IMR-90 (cell line): Measurements from ENCODE around the gene ROM1. TPM values are rescaled to one million over a fixed set of nuclear protein-coding genes. Genes with fewer than 3 reads are reported as not detected.

ENCODE experiments used
- ATAC-seq: fragments of 200-7000 bp; cut with Tn5 transposase; 2 replicates; pipeline ENCODE4 v1.9.1; 2020; ENCODE audit warnings: low read depth, mild to moderate bottlenecking, moderate library complexity
- BruUV-seq: library from RNA; stranded (reverse); fragments of 400-500 nt; replicated peaks from 2 replicates; lab custom pipeline; 2021; lab: Mats Ljungman, UMichigan
- CTCF ChIA-PET: fragments of 300-600 bp; formaldehyde crosslinking; extraction: SDS; loops from one replicate; lab custom pipeline; 2021; ENCODE audit warnings: antibody characterized with exemption; lab: Yijun Ruan, JAX
- POLR2A ChIA-PET: fragments of 300-600 bp; sonication (Branson Sonifier 250); formaldehyde crosslinking; loops from one replicate; lab custom pipeline; 2022; ENCODE audit warnings: antibody characterized with exemption; ENCODE audit not compliant: unreplicated experiment; lab: Charles Lee
- DNase-seq: peaks from one replicate; pipeline ENCODE4 v3.0.0; 2013
- H2AFZ ChIP-seq: replicated peaks from 2 replicates; pipeline ENCODE3; 2013; ENCODE audit warnings: low read length, mild to moderate bottlenecking; ENCODE audit not compliant: poor library complexity
- H2AK5ac ChIP-seq: 2 replicates; pipeline ENCODE4 v1.6.1; 2013; ENCODE audit warnings: low read depth, low read length, inconsistent platforms
- H2AK9ac ChIP-seq: replicated peaks from 2 replicates; pipeline ENCODE3; 2013; ENCODE audit warnings: mild to moderate bottlenecking, low read depth, low read length, moderate library complexity; ENCODE audit not compliant: poor library complexity
- H2BK120ac ChIP-seq: 2 replicates; pipeline ENCODE4 v1.6.1; 2013; ENCODE audit warnings: low read depth, low read length, inconsistent platforms
- H2BK15ac ChIP-seq: 3 replicates; pipeline ENCODE4 v1.6.1; 2013; ENCODE audit warnings: low read depth, low read length, inconsistent platforms
- H2BK20ac ChIP-seq: 2 replicates; pipeline ENCODE4 v1.6.1; 2013; ENCODE audit warnings: low read depth, mild to moderate bottlenecking, inconsistent platforms, low read length, moderate library complexity
- H2BK5ac ChIP-seq: 2 replicates; pipeline ENCODE4 v1.6.1; 2013; ENCODE audit warnings: mild to moderate bottlenecking, low read depth, low read length, inconsistent platforms; ENCODE audit not compliant: poor library complexity, severe bottlenecking
- H3K14ac ChIP-seq: replicated peaks from 2 replicates; pipeline ENCODE4 v1.6.1; 2013; ENCODE audit warnings: low read depth, low read length, inconsistent platforms
- H3K18ac ChIP-seq: 2 replicates; pipeline ENCODE4 v1.6.1; 2013; ENCODE audit warnings: low read depth, low read length, control low read depth
- H3K23ac ChIP-seq: 2 replicates; pipeline ENCODE4 v1.6.1; 2013; ENCODE audit warnings: low read depth, low read length, inconsistent platforms
- H3K27ac ChIP-seq: 2 replicates; pipeline ENCODE4 v1.5.1; 2013; ENCODE audit warnings: mild to moderate bottlenecking, control low read depth, low read length; ENCODE audit not compliant: insufficient read depth
- H3K27me3 ChIP-seq: 2 replicates; pipeline ENCODE4 v1.6.1; 2013; ENCODE audit warnings: low read length; ENCODE audit not compliant: control insufficient read depth, insufficient read depth
- H3K36me3 ChIP-seq: 2 replicates; pipeline ENCODE4 v1.6.1; 2013; ENCODE audit warnings: low read length, mixed read lengths; ENCODE audit not compliant: control insufficient read depth, insufficient read depth
- H3K4ac ChIP-seq: 2 replicates; pipeline ENCODE4 v1.6.1; 2013; ENCODE audit warnings: low read depth, low read length, inconsistent platforms
- H3K4me1 ChIP-seq: 2 replicates; pipeline ENCODE4 v1.6.1; 2013; ENCODE audit warnings: low read length, mixed read lengths; ENCODE audit not compliant: control insufficient read depth, insufficient read depth
- H3K4me2 ChIP-seq: 2 replicates; pipeline ENCODE4 v1.6.1; 2013; ENCODE audit warnings: low read depth, mild to moderate bottlenecking, control low read depth, low read length, moderate library complexity
- H3K4me3 ChIP-seq: 2 replicates; pipeline ENCODE4 v1.5.1; 2013; ENCODE audit warnings: low read depth, mild to moderate bottlenecking, control low read depth, low read length, moderate library complexity; ENCODE audit not compliant: insufficient read depth
- H3K56ac ChIP-seq: 2 replicates; pipeline ENCODE4 v1.6.1; 2013; ENCODE audit warnings: low read length, inconsistent platforms; ENCODE audit not compliant: insufficient read depth; ENCODE audit errors: extremely low read depth
- H3K79me1 ChIP-seq, 2 experiments: 2 replicates each; pipeline ENCODE4 v1.6.1; 2013; ENCODE audit warnings: low read length in 2 of 2, inconsistent platforms in 1 of 2, low read depth in 1 of 2
- H3K9ac ChIP-seq: 2 replicates; pipeline ENCODE4 v1.6.1; 2013; ENCODE audit warnings: low read depth, low read length, control low read depth
- H3K9me1 ChIP-seq: 2 replicates; pipeline ENCODE4 v1.6.1; 2013; ENCODE audit warnings: low read length, inconsistent platforms; ENCODE audit not compliant: insufficient read depth
- H3K9me3 ChIP-seq: 2 replicates; pipeline ENCODE4 v1.6.1; 2013; ENCODE audit warnings: low read length; ENCODE audit not compliant: control insufficient read depth, insufficient read depth
- H4K20me1 ChIP-seq: 2 replicates; pipeline ENCODE4 v1.6.1; 2013; ENCODE audit warnings: low read length, inconsistent platforms; ENCODE audit not compliant: insufficient read depth
- H4K5ac ChIP-seq: 2 replicates; pipeline ENCODE4 v1.6.1; 2013; ENCODE audit warnings: mild to moderate bottlenecking, low read depth, low read length, control low read depth
- H4K8ac ChIP-seq, 2 experiments: 2 replicates each; pipeline ENCODE4 v1.6.1; 2013; ENCODE audit warnings: low read depth in 2 of 2, low read length in 2 of 2, control low read depth in 1 of 2, inconsistent platforms in 1 of 2
- H4K91ac ChIP-seq: 2 replicates; pipeline ENCODE4 v1.6.1; 2013; ENCODE audit warnings: low read depth, low read length, inconsistent platforms; ENCODE audit not compliant: insufficient read depth
- ELK1 ChIP-seq: fragments of 150-350 bp; IDR thresholded peaks from 2 replicates; pipeline ENCODE4 v1.6.1; 2016; ENCODE audit warnings: low read depth, mild to moderate bottlenecking, low read length, moderate library complexity, borderline replicate concordance
- MXI1 ChIP-seq: IDR thresholded peaks from 2 replicates; pipeline ENCODE4 v1.6.1; 2012; ENCODE audit warnings: low read depth, mild to moderate bottlenecking, low read length, moderate library complexity, borderline replicate concordance
- RCOR1 ChIP-seq: IDR thresholded peaks from 2 replicates; pipeline ENCODE4 v1.6.1; 2012; ENCODE audit warnings: mild to moderate bottlenecking, low read length, improper control_type of control experiment; ENCODE audit not compliant: insufficient replicate concordance
- RFX5 ChIP-seq: IDR thresholded peaks from 2 replicates; pipeline ENCODE4 v1.8.0; 2012; ENCODE audit warnings: low read depth, mild to moderate bottlenecking, low read length, moderate library complexity
- SMC3 ChIP-seq: fragments of 150-350 bp; IDR thresholded peaks from 2 replicates; pipeline ENCODE4 v1.6.1; 2016; ENCODE audit warnings: low read depth, mild to moderate bottlenecking, antibody characterized with exemption, low read length, moderate library complexity
- WGBS, 2 experiments: methylation state at CpG; one replicate each; pipeline versions ENCODE4 v1.1.5 to v1.1.7; 2013; ENCODE audit warnings: missing lambda C conversion rate in 2 of 2; ENCODE audit not compliant: insufficient read length in 1 of 2; ENCODE audit errors: extremely low coverage in 2 of 2; 5-methylcytosine and 5-hydroxymethylcytosine counted together
- dilution Hi-C: fragments of 300-500 bp; cut with HindIII; formaldehyde crosslinking; loops from one replicate; pipeline ENCODE4 v1.14.3; 2018; ENCODE audit warnings: low sequenced_read_pairs; ENCODE audit not compliant: unreplicated experiment
- in situ Hi-C: fragments of 300-500 bp; cut with MboI; formaldehyde crosslinking; loops from 3 replicates; pipeline ENCODE4 v1.14.3; 2019; ENCODE audit warnings: low sequenced_read_pairs, inconsistent platforms, mixed read lengths
- intact Hi-C: fragments of 100-400 bp; cut with micrococcal nuclease; formaldehyde crosslinking; loops from 2 replicates; pipeline ENCODE4 v1.10.0; 2022
- polyA plus RNA-seq, 3 experiments: library from polyadenylated mRNA; depleted of rRNA; stranded (reverse); fragments of >200 nt; gene quantifications; 2 replicates each; pipeline ENCODE4 v1.2.3, GENCODE V29; 2012; ENCODE audit warnings: low replicate concordance in 1 of 3
- total RNA-seq: library from RNA; depleted of rRNA; stranded (reverse); fragments of >200 nt; gene quantifications from 2 replicates; pipeline ENCODE4 v1.2.3, GENCODE V29; 2012
- TF ChIP-seq, protein P1 (sequence below): conservative IDR thresholded peaks from 2 replicates; pipeline ENCODE4 v1.5.1; 2012; ENCODE audit warnings: mild to moderate bottlenecking, low read depth, low read length, improper control_type of control experiment

ROM1 gene
- total and polyA plus RNA-seq, 2 of the 4 experiments (the other 2 are of a cell fraction): 2.2 to 2.5 TPM

DNA sequence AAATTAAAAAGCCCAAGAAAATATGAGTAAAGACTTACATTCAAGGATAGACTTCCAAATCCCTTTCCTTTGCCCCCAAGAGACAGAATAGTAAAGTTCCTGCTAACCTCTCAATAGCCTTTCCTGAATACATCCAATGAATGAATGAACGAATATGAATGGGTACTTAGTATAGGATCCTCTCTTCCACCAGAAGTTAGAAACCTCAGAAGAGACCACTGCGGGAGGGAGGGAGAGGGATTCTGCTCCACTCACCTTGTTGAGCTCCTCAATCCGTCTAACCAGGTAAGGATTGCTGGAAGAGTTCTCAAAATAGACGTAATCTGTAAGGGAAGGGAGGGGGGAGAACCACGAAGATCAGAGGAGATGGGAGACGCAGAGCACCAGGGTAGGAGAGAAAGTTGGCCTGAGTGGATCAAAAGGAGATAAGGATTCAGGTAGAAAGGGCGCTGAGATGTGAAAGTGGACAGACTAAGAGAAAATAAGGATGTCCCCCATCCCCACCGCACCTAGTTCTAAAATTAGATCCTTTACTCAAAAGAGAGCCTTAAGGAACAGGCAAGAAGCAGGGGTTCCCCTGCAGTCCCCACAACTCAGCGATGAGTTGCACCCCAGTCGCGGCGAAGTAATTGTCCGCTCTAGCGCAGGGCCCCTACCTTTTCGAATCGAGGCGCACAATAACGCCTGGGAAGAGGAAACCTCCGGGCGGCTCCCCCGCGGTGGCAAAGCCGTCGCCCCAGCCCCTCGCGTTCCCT is 12.5 kb upstream of the ROM1 start (continued):
- TF ChIP-seq ELK1: no peak

DNA sequence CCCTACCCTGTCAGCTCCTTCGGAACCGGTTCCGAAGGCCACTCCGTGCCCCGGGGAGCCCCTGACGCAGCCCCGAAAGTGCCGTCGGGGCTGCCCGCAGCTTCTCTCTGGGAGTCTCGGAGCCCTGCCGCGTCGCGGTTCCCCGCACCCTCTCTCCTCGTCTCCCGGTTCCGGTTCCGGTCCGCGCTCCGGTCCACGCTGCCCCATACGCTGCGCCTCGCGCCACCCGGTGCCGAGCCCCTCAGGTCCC is 12.0 kb upstream of the ROM1 start:
- H3K9me3 ChIP-seq: no peaks in the 10 kb centered on the region
- peaks cover 17% of the 10 kb centered on the region; the same call in 1 of the 2 replicates for H4K20me1 ChIP-seq
- H3K9ac ChIP-seq: peak overlapping the region; percentile 90
- in situ Hi-C loops (no loop called here), dilution Hi-C loops (no loop called here), intact Hi-C loops (no loop called here)
- peak overlapping the region; percentile 91 for H3K4me2 ChIP-seq
- H2BK5ac ChIP-seq: peak overlapping the region; percentile 92
- no peak overlapping the region for H2BK20ac ChIP-seq
- H3K4me1 ChIP-seq: peaks cover 7% of the 10 kb centered on the region
- peak overlapping the region; percentile 72 for H2AK5ac ChIP-seq
- ChIA-PET CTCF (no interaction called here), POLR2A (interaction anchor here (1.4 to 1.7 kb wide), 2 partner anchors 9 to 64 kb away, joined by 3 to 7 read pairs; partner anchors contain the start of genes C11orf98, CSKMT and TUT1)
- H3K36me3 ChIP-seq: peaks cover 37% of the 10 kb centered on the region
- H3K4me3 ChIP-seq: peak overlapping the region; percentile 87
- no peaks in the 10 kb centered on the region for H3K27me3 ChIP-seq
- peak overlapping the region; percentile 80 for H3K14ac ChIP-seq
- H3K79me1 ChIP-seq: peaks cover 15 to 44% of the 10 kb centered on the region in 2 experiments
- 1% methylated on average over 15 of the region's 30 CpGs; no CpG with 5 or more reads in 1 of the 2 experiments for WGBS, 2 experiments
- H3K4ac ChIP-seq: peak overlapping the region; percentile 86
- peak overlapping the region; percentile 34; the same call in 1 of the 2 replicates for H2BK120ac ChIP-seq
- peak overlapping the region; percentile 33; the same call in 1 of the 2 replicates for H3K18ac ChIP-seq
- no peak for DNase-seq
- TF ChIP-seq, protein P1, sequence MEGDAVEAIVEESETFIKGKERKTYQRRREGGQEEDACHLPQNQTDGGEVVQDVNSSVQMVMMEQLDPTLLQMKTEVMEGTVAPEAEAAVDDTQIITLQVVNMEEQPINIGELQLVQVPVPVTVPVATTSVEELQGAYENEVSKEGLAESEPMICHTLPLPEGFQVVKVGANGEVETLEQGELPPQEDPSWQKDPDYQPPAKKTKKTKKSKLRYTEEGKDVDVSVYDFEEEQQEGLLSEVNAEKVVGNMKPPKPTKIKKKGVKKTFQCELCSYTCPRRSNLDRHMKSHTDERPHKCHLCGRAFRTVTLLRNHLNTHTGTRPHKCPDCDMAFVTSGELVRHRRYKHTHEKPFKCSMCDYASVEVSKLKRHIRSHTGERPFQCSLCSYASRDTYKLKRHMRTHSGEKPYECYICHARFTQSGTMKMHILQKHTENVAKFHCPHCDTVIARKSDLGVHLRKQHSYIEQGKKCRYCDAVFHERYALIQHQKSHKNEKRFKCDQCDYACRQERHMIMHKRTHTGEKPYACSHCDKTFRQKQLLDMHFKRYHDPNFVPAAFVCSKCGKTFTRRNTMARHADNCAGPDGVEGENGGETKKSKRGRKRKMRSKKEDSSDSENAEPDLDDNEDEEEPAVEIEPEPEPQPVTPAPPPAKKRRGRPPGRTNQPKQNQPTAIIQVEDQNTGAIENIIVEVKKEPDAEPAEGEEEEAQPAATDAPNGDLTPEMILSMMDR: no peak
- TF ChIP-seq RCOR1 (no peak), RFX5 (no peak), SMC3 (no peak), MXI1 (peak; percentile 60; the same call in 1 of the 2 replicates)
- peak overlapping the region; percentile 22 for H4K5ac ChIP-seq
- no TSS peak for BruUV-seq
- H4K91ac ChIP-seq: peak overlapping the region; percentile 74
- peak overlapping the region; percentile 90 for H3K56ac ChIP-seq
- peak overlapping the region; percentile 91 for H3K23ac ChIP-seq
- H4K8ac ChIP-seq: peak overlapping the region; percentile 32 to 83; a peak in 3 of 4 replicates
- H2AK9ac ChIP-seq: peak overlapping the region; percentile 99
- peak overlapping the region; percentile 97 for H3K27ac ChIP-seq
- peak; percentile 22 for ATAC-seq
- H2BK15ac ChIP-seq: no peak overlapping the region
- peak overlapping the region; percentile 87 for H2AFZ ChIP-seq
- peaks cover 5% of the 10 kb centered on the region for H3K9me1 ChIP-seq
